Endothelial cell (in vitro differentiated cells): ENCODE data around the gene KIF21B. TPM values are rescaled to one million over a fixed set of nuclear protein-coding genes. Genes with fewer than 3 reads are reported as not detected.

Source experiments
- DNase-seq: peaks from one replicate; pipeline ENCODE4 v3.0.0; 2021; ENCODE audit warnings: low spot score
- H3K27ac Mint-ChIP-seq: one replicate; pipeline ENCODE4 v1.8.0; 2021; ENCODE audit warnings: mixed read lengths, inconsistent platforms; ENCODE audit not compliant: unreplicated experiment
- H3K27me3 Mint-ChIP-seq: one replicate; pipeline ENCODE4 v1.8.0; 2021; ENCODE audit warnings: mild to moderate bottlenecking, moderate library complexity, mixed read lengths, inconsistent platforms; ENCODE audit not compliant: unreplicated experiment
- H3K36me3 Mint-ChIP-seq: one replicate; pipeline ENCODE4 v1.8.0; 2021; ENCODE audit warnings: mild to moderate bottlenecking, low read depth, mixed read lengths, inconsistent platforms; ENCODE audit not compliant: unreplicated experiment
- H3K4me1 Mint-ChIP-seq: one replicate; pipeline ENCODE4 v1.8.0; 2021; ENCODE audit warnings: mild to moderate bottlenecking, mixed read lengths, inconsistent platforms; ENCODE audit not compliant: unreplicated experiment
- H3K4me3 Mint-ChIP-seq: one replicate; pipeline ENCODE4 v1.8.0; 2021; ENCODE audit warnings: mild to moderate bottlenecking, mixed read lengths, inconsistent platforms; ENCODE audit not compliant: unreplicated experiment
- H3K9me3 Mint-ChIP-seq: one replicate; pipeline ENCODE4 v1.8.0; 2021; ENCODE audit warnings: mixed read lengths, inconsistent platforms; ENCODE audit not compliant: unreplicated experiment
- CTCF ChIP-seq: fragments of 200-600 bp; sonication (generic); IDR thresholded peaks from one replicate; pipeline ENCODE4 v1.5.0; 2021; ENCODE audit warnings: antibody characterized with exemption; ENCODE audit not compliant: unreplicated experiment
- total RNA-seq: library from RNA; stranded (reverse); fragmentation: NEBNext Ultra II Directional; extraction: Animal tissue kit (Norgen Biotek cat#: 25700); gene quantifications from one replicate; pipeline ENCODE4 v1.2.1, GENCODE V29; 2021; ENCODE audit not compliant: unreplicated experiment

Gene KIF21B
- total RNA-seq, 1 donor from 2014 or later, result 8.4 TPM

- Mint-ChIP-seq H3K27me3 (peaks cover 9% of the 10 kb centered on the region), H3K27ac (no peak overlapping the region), H3K36me3 (no peaks in the 10 kb centered on the region), H3K4me1 (no peaks in the 10 kb centered on the region), H3K4me3 (no peak overlapping the region), H3K9me3 (no peaks in the 10 kb centered on the region)
- DNase-seq, result no peak
- no peak for TF ChIP-seq CTCF
These were observed 38.4 kb upstream of the KIF21B start for GRCh38 chr1:201061886-201062285.

GRCh38 chr1:201061049-201061448 lies 37.5 kb upstream of the KIF21B start:
- no peaks in the 10 kb centered on the region for H3K9me3 Mint-ChIP-seq
- no peak overlapping the region for H3K4me3 Mint-ChIP-seq
- no peaks in the 10 kb centered on the region for H3K4me1 Mint-ChIP-seq
- no peak for DNase-seq
- TF ChIP-seq CTCF, result no peak
- H3K27me3 Mint-ChIP-seq, result peaks cover 13% of the 10 kb centered on the region
- H3K36me3 Mint-ChIP-seq, result no peaks in the 10 kb centered on the region
- H3K27ac Mint-ChIP-seq, result no peak overlapping the region

GRCh38 chr1:201060586-201060985 lies 37.1 kb upstream of the KIF21B start:
- no peak for DNase-seq
- Mint-ChIP-seq H3K27ac (no peak overlapping the region), H3K36me3 (no peaks in the 10 kb centered on the region), H3K9me3 (no peaks in the 10 kb centered on the region), H3K4me3 (no peak overlapping the region), H3K4me1 (no peaks in the 10 kb centered on the region), H3K27me3 (peaks cover 13% of the 10 kb centered on the region)
- TF ChIP-seq CTCF, result no peak

GRCh38 chr1:201059871-201060555 lies 36.5 kb upstream of the KIF21B start:
- no peak overlapping the region for H3K27ac Mint-ChIP-seq
- no peaks in the 10 kb centered on the region for H3K36me3 Mint-ChIP-seq
- H3K4me1 Mint-ChIP-seq, result no peaks in the 10 kb centered on the region
- TF ChIP-seq CTCF, result no peak
- peaks cover 13% of the 10 kb centered on the region for H3K27me3 Mint-ChIP-seq
- no peaks in the 10 kb centered on the region for H3K9me3 Mint-ChIP-seq
- DNase-seq, result no peak
- no peak overlapping the region for H3K4me3 Mint-ChIP-seq

- no peak overlapping the region for H3K27ac Mint-ChIP-seq
- no peak for DNase-seq
- no peak overlapping the region for H3K4me3 Mint-ChIP-seq
- no peak for TF ChIP-seq CTCF
- H3K27me3 Mint-ChIP-seq, result peaks cover 12% of the 10 kb centered on the region
- H3K4me1 Mint-ChIP-seq, result no peaks in the 10 kb centered on the region
- H3K9me3 Mint-ChIP-seq, result no peaks in the 10 kb centered on the region
- H3K36me3 Mint-ChIP-seq, result no peaks in the 10 kb centered on the region
These were observed 35.9 kb upstream of the KIF21B start for GRCh38 chr1:201059401-201059800.
